Central memory CD8-positive, alpha-beta T cell (primary cell): ENCODE results near the gene HECTD2.
"Not testable (repeated sequence)": the region's sequence is repeated elsewhere in the genome, so short reads cannot be mapped to it uniquely, and the experiment has no call there.

Experiments used
- ATAC-seq: fragments of 150-1000 bp; cut with Tn5 transposase; replicated peaks from 2 replicates; pipeline ENCODE4 v1.10.0; 2022; ENCODE audit warnings: mild to moderate bottlenecking, moderate FRiP score, moderate number of reproducible peaks; ENCODE audit not compliant: poor library complexity, severe bottlenecking; ENCODE audit errors: extremely low read depth
- DNase-seq, 2 donors: peaks; one replicate each; pipeline ENCODE4 v3.0.0; 2021; ENCODE audit warnings: low spot score in 2 of 2
- H3K27ac Mint-ChIP-seq: one replicate; pipeline ENCODE4 v1.8.0; 2022; ENCODE audit warnings: low read depth, mild to moderate bottlenecking, moderate library complexity, mixed read lengths
- H3K27me3 Mint-ChIP-seq: one replicate; pipeline ENCODE4 v1.8.0; 2022; ENCODE audit warnings: mixed read lengths
- H3K36me3 Mint-ChIP-seq: one replicate; pipeline ENCODE4 v1.8.0; 2022; ENCODE audit warnings: mild to moderate bottlenecking, moderate library complexity, mixed read lengths; ENCODE audit not compliant: insufficient read depth
- H3K4me1 Mint-ChIP-seq: one replicate; pipeline ENCODE4 v1.8.0; 2022; ENCODE audit warnings: mixed read lengths
- H3K4me3 Mint-ChIP-seq: one replicate; pipeline ENCODE4 v1.8.0; 2022; ENCODE audit warnings: mild to moderate bottlenecking, moderate library complexity, mixed read lengths
- H3K9me3 Mint-ChIP-seq: one replicate; pipeline ENCODE4 v1.8.0; 2022; ENCODE audit warnings: mixed read lengths

The HECTD2 gene

GRCh38 chr10:91418416-91418815, 8.3 kb downstream of the HECTD2 start:
- peaks cover 6% of the 10 kb centered on the region for H3K4me1 Mint-ChIP-seq

GRCh38 chr10:91420868-91421267, 10.7 kb downstream of the HECTD2 start:
- Mint-ChIP-seq H3K9me3 (no peaks in the 10 kb centered on the region), H3K4me1 (peaks cover 12% of the 10 kb centered on the region), H3K27ac (no peak overlapping the region), H3K4me3 (no peak overlapping the region), H3K36me3 (no peaks in the 10 kb centered on the region), H3K27me3 (no peaks in the 10 kb centered on the region)
- no peak for DNase-seq
- no peak for ATAC-seq

More at GRCh38 chr10:91418416-91418815, 8.3 kb downstream of the HECTD2 start:
- ATAC-seq (no peak), DNase-seq (no peak)
- Mint-ChIP-seq H3K36me3 (no peaks in the 10 kb centered on the region), H3K27me3 (no peaks in the 10 kb centered on the region), H3K4me3 (no peak overlapping the region), H3K9me3 (no peaks in the 10 kb centered on the region), H3K27ac (no peak overlapping the region)

- no peak overlapping the region for H3K4me3 Mint-ChIP-seq
- H3K4me1 Mint-ChIP-seq: peaks cover 12% of the 10 kb centered on the region
- no peaks in the 10 kb centered on the region for H3K27me3 Mint-ChIP-seq
- H3K9me3 Mint-ChIP-seq: no peaks in the 10 kb centered on the region
- DNase-seq (no peak), ATAC-seq (no peak)
- H3K36me3 Mint-ChIP-seq: no peaks in the 10 kb centered on the region
- H3K27ac Mint-ChIP-seq: no peak overlapping the region
These were observed 12.8 kb downstream of the HECTD2 start for GRCh38 chr10:91422915-91423314.

- no peaks in the 10 kb centered on the region for H3K9me3 Mint-ChIP-seq
- no peak for DNase-seq
- no peak overlapping the region for H3K27ac Mint-ChIP-seq
- no peak for ATAC-seq
- no peak overlapping the region for H3K4me3 Mint-ChIP-seq
- H3K27me3 Mint-ChIP-seq: no peaks in the 10 kb centered on the region
- peaks cover 12% of the 10 kb centered on the region for H3K4me1 Mint-ChIP-seq
- no peaks in the 10 kb centered on the region for H3K36me3 Mint-ChIP-seq
These were observed 13.9 kb downstream of the HECTD2 start for GRCh38 chr10:91424016-91424415.

- Mint-ChIP-seq H3K9me3 (no peaks in the 10 kb centered on the region), H3K27ac (no peak overlapping the region), H3K4me1 (no peaks in the 10 kb centered on the region), H3K27me3 (no peaks in the 10 kb centered on the region), H3K36me3 (peaks cover 2% of the 10 kb centered on the region), H3K4me3 (no peak overlapping the region)
- ATAC-seq (no peak), DNase-seq (no peak)
These were observed 22.0 kb downstream of the HECTD2 start for GRCh38 chr10:91432175-91432574.

- Mint-ChIP-seq H3K36me3 (peaks cover 3% of the 10 kb centered on the region), H3K4me3 (no peak overlapping the region), H3K27ac (no peak overlapping the region), H3K27me3 (no peaks in the 10 kb centered on the region), H3K9me3 (peaks cover 4% of the 10 kb centered on the region), H3K4me1 (no peaks in the 10 kb centered on the region)
- ATAC-seq: no peak
- DNase-seq: no peak
These were observed 23.5 kb downstream of the HECTD2 start for GRCh38 chr10:91433620-91434019.

GRCh38 chr10:91434041-91434440, 23.9 kb downstream of the HECTD2 start:
- Mint-ChIP-seq H3K27me3 (no peaks in the 10 kb centered on the region), H3K27ac (no peak overlapping the region), H3K9me3 (peaks cover 4% of the 10 kb centered on the region), H3K4me3 (no peak overlapping the region), H3K4me1 (no peaks in the 10 kb centered on the region), H3K36me3 (peaks cover 3% of the 10 kb centered on the region)
- no peak for DNase-seq
- no peak for ATAC-seq

- no peak overlapping the region for H3K4me3 Mint-ChIP-seq
- peaks cover 3% of the 10 kb centered on the region for H3K36me3 Mint-ChIP-seq
- no peak overlapping the region for H3K27ac Mint-ChIP-seq
- peaks cover 4% of the 10 kb centered on the region for H3K9me3 Mint-ChIP-seq
- H3K4me1 Mint-ChIP-seq: no peaks in the 10 kb centered on the region
- no peak for DNase-seq
- ATAC-seq: no peak
- H3K27me3 Mint-ChIP-seq: no peaks in the 10 kb centered on the region
These were observed 25.1 kb downstream of the HECTD2 start for GRCh38 chr10:91435241-91435640.

- H3K27ac Mint-ChIP-seq, H3K27me3 Mint-ChIP-seq, ATAC-seq: not testable (repeated sequence)
These were observed 28.1 kb downstream of the HECTD2 start for GRCh38 chr10:91438228-91438627.

GRCh38 chr10:91444211-91445182, 34.4 kb downstream of the HECTD2 start:
- H3K9me3 Mint-ChIP-seq: no peaks in the 10 kb centered on the region

More at GRCh38 chr10:91438228-91438627, 28.1 kb downstream of the HECTD2 start:
- DNase-seq, H3K4me1 Mint-ChIP-seq, H3K4me3 Mint-ChIP-seq, H3K36me3 Mint-ChIP-seq, H3K9me3 Mint-ChIP-seq: not testable (repeated sequence)

GRCh38 chr10:91452063-91452462, 41.9 kb downstream of the HECTD2 start:
- ATAC-seq (no peak), DNase-seq (no peak)
- Mint-ChIP-seq H3K4me1 (no peaks in the 10 kb centered on the region), H3K27ac (no peak overlapping the region), H3K36me3 (no peaks in the 10 kb centered on the region), H3K4me3 (no peak overlapping the region), H3K9me3 (peaks cover 22% of the 10 kb centered on the region), H3K27me3 (no peaks in the 10 kb centered on the region)

More at GRCh38 chr10:91444211-91445182, 34.4 kb downstream of the HECTD2 start:
- Mint-ChIP-seq H3K27ac (no peak overlapping the region), H3K4me3 (no peak overlapping the region), H3K4me1 (no peaks in the 10 kb centered on the region), H3K36me3 (no peaks in the 10 kb centered on the region), H3K27me3 (no peaks in the 10 kb centered on the region)
- no peak for DNase-seq
- ATAC-seq: no peak

- Mint-ChIP-seq H3K4me3 (no peak overlapping the region), H3K27me3 (no peaks in the 10 kb centered on the region), H3K9me3 (peaks cover 22% of the 10 kb centered on the region), H3K36me3 (no peaks in the 10 kb centered on the region), H3K4me1 (no peaks in the 10 kb centered on the region), H3K27ac (no peak overlapping the region)
- no peak for DNase-seq
- ATAC-seq: no peak
These were observed 43.4 kb downstream of the HECTD2 start for GRCh38 chr10:91453535-91453934.

- not testable (repeated sequence) for H3K27ac Mint-ChIP-seq, H3K36me3 Mint-ChIP-seq, H3K4me3 Mint-ChIP-seq, ATAC-seq, DNase-seq, H3K4me1 Mint-ChIP-seq, H3K27me3 Mint-ChIP-seq
- H3K9me3 Mint-ChIP-seq: peaks cover 22% of the 10 kb centered on the region
These were observed 45.0 kb downstream of the HECTD2 start for GRCh38 chr10:91455135-91455534.
